ENCODE results near the gene GNPDA1. TPM values are rescaled to one million over a fixed set of nuclear protein-coding genes. Genes with fewer than 3 reads are reported as not detected.

GNPDA1 gene
- total RNA-seq, 2 donors from 2014 or later: 11.4 to 42.2 TPM

DNA sequence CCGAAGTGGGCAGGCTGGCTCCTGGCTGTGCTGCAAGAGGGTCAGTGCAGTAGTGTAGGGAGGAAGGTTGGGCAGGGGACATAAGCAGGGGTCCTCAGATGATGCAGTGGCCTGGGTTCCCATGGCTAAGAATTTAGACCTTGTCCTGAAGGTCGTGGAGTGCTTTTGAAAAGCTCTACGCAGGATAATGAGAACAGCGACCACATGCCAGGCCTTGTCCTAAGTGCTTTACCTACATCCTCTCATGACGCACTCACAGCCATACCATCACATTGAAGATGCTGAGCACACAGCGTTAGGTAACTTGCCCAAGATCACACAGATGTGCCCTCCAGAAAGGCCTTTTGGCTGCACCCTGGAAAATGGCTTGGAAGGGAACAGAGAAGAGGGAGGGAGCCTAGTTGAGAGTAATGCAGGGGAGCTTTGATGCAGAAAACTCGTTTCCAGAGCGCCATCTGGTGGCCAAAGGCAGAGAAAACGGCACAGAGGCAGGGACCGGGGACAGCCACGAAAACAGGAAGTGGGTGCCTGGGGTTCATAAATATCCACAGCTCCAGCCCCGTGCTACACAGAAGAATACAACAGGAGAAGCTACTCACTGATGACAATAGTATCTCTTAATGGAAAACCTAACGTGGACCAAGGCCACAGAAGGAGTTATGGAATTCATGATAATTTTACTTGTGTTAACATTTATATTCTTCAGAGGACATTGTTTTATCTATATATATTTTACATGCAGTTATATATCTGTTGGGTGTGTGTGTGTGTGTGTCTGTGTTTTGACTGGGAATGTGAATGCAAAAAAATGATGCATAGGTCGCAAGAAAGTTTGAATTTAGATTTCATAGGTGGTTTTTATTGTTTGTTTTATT lies 52.1 kb downstream of the GNPDA1 start:
- no peak overlapping the region for H3K4me3 ChIP-seq
- no peaks in the 10 kb centered on the region for H3K9me3 ChIP-seq
- DNase-seq: peak; percentile 88 to 90 (median 89)
- peak; percentile 91 for ATAC-seq
- no peaks in the 10 kb centered on the region for H3K4me1 ChIP-seq
- intact Hi-C loops (cut with DNase I): no loop called here
- no peak overlapping the region for H3K27ac ChIP-seq
- no peaks in the 10 kb centered on the region for H3K36me3 ChIP-seq (replicated peaks in 1 of 2; ENCODE audit: insufficient read depth in 1 of 2, low read depth in 2 of 2)
- no peak for TF ChIP-seq POLR2A (IDR thresholded peaks at IDR 0.05)
- TF ChIP-seq, protein P1, sequence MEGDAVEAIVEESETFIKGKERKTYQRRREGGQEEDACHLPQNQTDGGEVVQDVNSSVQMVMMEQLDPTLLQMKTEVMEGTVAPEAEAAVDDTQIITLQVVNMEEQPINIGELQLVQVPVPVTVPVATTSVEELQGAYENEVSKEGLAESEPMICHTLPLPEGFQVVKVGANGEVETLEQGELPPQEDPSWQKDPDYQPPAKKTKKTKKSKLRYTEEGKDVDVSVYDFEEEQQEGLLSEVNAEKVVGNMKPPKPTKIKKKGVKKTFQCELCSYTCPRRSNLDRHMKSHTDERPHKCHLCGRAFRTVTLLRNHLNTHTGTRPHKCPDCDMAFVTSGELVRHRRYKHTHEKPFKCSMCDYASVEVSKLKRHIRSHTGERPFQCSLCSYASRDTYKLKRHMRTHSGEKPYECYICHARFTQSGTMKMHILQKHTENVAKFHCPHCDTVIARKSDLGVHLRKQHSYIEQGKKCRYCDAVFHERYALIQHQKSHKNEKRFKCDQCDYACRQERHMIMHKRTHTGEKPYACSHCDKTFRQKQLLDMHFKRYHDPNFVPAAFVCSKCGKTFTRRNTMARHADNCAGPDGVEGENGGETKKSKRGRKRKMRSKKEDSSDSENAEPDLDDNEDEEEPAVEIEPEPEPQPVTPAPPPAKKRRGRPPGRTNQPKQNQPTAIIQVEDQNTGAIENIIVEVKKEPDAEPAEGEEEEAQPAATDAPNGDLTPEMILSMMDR (IDR thresholded peaks at IDR 0.05): peak; percentile 64 to 95 (median 89)
- no peaks in the 10 kb centered on the region for H3K27me3 ChIP-seq
- 22 to 23% methylated on average over 14 of the region's 14 CpGs for WGBS, 2 donors

DNA sequence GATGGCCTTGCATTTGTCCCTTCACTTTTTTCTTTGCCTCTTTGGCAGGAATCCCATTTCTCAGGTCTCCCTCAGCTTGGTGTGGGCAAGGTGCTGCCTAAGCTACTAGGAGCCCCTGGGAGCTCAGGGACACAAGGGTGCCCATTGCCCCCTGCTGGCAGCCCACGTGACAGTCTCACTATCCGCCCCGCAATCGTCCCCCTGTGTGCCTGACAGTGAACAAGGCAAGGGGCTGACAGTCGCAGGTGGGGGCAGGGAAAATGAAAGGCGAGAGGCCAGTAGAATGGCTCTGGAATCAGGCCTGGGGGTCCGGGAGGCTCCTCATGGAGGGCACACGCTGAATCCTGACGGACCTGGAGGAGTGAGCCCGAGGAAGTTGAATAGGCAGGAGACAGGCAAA lies 52.8 kb downstream of the GNPDA1 start:
- H3K9me3 ChIP-seq: no peaks in the 10 kb centered on the region
- no peak overlapping the region for H3K27ac ChIP-seq
- no peak overlapping the region for H3K4me3 ChIP-seq
- intact Hi-C loops (cut with DNase I): no loop called here
- no peaks in the 10 kb centered on the region for H3K4me1 ChIP-seq
- no peaks in the 10 kb centered on the region for H3K36me3 ChIP-seq (replicated peaks in 1 of 2; ENCODE audit: insufficient read depth in 1 of 2, low read depth in 2 of 2)
- 45 to 51% methylated on average over 10 of the region's 10 CpGs for WGBS, 2 donors
- DNase-seq (no peak), ATAC-seq (no peak)
- H3K27me3 ChIP-seq: no peaks in the 10 kb centered on the region
- TF ChIP-seq, protein P1 (IDR thresholded peaks at IDR 0.05): peak in 2 of 7 experiments; percentile 6 to 16
- TF ChIP-seq POLR2A (IDR thresholded peaks at IDR 0.05): no peak

DNA sequence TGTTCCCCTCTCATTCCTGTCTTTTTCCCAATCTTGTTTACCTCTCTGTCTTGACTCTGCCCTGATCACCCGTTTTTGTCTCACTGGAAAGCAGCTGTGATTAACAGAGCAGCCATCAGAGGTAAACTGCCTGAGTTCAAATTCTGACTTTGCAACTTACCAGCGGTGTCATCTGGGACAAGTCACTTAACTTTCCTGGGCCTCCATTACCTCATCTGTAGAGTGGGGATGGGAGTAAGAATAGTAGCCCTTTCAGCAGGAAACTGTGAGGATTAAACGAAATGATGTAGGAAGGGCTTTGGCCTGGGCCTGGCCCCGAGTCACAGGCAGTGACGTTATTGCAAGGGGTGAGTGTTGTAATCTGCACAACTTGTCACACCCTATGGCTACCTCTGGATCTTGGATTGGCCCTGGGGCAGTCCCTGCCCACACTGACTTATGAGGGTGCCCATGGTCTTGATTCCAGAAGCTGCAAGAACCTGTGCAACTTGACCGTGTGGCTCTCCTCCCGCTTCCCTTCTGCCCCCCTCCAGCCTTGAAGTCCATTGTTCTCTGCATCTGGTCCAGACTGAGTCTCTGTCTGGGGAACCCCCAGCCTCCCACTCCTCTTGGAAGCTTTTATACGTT lies 54.2 kb downstream of the GNPDA1 start:
- WGBS, 2 donors: 56 to 67% methylated on average over 8 of the region's 8 CpGs
- no peaks in the 10 kb centered on the region for H3K27me3 ChIP-seq
- H3K36me3 ChIP-seq (replicated peaks in 1 of 2; ENCODE audit: insufficient read depth in 1 of 2, low read depth in 2 of 2): no peaks in the 10 kb centered on the region
- H3K4me3 ChIP-seq: no peak overlapping the region
- ATAC-seq: no peak
- H3K4me1 ChIP-seq: no peaks in the 10 kb centered on the region
- no peaks in the 10 kb centered on the region for H3K9me3 ChIP-seq
- DNase-seq: no peak
- no peak overlapping the region for H3K27ac ChIP-seq
- intact Hi-C loops (cut with DNase I): loop anchor here (5.0 to 10.0 kb wide), 2 partner anchors 74 to 266 kb away; no protein-coding TSS in a partner anchor
- TF ChIP-seq, protein P1 (IDR thresholded peaks at IDR 0.05): no peak
- peak in 1 of 3 donors; percentile 0 for TF ChIP-seq POLR2A (IDR thresholded peaks at IDR 0.05)

DNA sequence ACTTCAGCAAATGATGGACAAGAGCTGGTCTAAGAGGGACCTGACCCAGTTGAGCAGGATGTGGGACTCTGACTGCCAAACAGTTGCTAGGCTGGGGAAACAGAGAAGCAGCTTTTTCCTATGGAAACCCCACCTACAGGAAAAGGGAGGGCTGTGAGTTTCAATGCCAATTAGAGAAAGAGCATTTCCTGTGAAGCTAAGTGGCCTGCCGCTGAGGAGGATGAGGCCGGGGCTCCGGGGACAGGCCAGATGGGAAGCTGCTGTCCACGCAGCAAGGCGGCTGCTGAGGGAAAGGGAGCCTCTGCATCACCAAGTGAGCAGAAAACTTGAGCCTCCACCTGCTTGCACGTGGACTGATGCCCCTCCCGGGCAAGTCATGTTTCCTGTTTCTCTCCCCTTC lies 54.7 kb downstream of the GNPDA1 start, which contains the start of gene PCDH12:
PCDH12 (minus strand) TSS at position 90 of the 400 bp plus-strand sequence. CDS start 351 bp downstream, outside the sequence.
- no peaks in the 10 kb centered on the region for H3K4me1 ChIP-seq
- WGBS, 2 donors: 40 to 52% methylated on average over 7 of the region's 7 CpGs
- H3K36me3 ChIP-seq (replicated peaks in 1 of 2; ENCODE audit: insufficient read depth in 1 of 2, low read depth in 2 of 2): no peaks in the 10 kb centered on the region
- H3K9me3 ChIP-seq: no peaks in the 10 kb centered on the region
- TF ChIP-seq POLR2A (IDR thresholded peaks at IDR 0.05): peak in 1 of 3 donors; percentile 18
- TF ChIP-seq, protein P1 (IDR thresholded peaks at IDR 0.05): no peak
- no peaks in the 10 kb centered on the region for H3K27me3 ChIP-seq
- no peak within 1 kb of the TSS for H3K4me3 ChIP-seq
- H3K27ac ChIP-seq: peak within 1 kb of the TSS in 1 of 4 donors; percentile 4
- ATAC-seq: no peak
- no peak for DNase-seq
- intact Hi-C loops (cut with DNase I): loop anchor here (5.0 to 10.0 kb wide), 2 partner anchors 73 to 266 kb away; no protein-coding TSS in a partner anchor

Measured in body of pancreas (tissue), 4 donors.